ENCODE measurements around the gene IL17B.

- no peak for TF ChIP-seq POLR2A (IDR thresholded peaks at IDR 0.05)
- TF ChIP-seq, protein P1, sequence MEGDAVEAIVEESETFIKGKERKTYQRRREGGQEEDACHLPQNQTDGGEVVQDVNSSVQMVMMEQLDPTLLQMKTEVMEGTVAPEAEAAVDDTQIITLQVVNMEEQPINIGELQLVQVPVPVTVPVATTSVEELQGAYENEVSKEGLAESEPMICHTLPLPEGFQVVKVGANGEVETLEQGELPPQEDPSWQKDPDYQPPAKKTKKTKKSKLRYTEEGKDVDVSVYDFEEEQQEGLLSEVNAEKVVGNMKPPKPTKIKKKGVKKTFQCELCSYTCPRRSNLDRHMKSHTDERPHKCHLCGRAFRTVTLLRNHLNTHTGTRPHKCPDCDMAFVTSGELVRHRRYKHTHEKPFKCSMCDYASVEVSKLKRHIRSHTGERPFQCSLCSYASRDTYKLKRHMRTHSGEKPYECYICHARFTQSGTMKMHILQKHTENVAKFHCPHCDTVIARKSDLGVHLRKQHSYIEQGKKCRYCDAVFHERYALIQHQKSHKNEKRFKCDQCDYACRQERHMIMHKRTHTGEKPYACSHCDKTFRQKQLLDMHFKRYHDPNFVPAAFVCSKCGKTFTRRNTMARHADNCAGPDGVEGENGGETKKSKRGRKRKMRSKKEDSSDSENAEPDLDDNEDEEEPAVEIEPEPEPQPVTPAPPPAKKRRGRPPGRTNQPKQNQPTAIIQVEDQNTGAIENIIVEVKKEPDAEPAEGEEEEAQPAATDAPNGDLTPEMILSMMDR (IDR thresholded peaks at IDR 0.05), result no peak
Measured at GRCh38 chr5:149379177-149379761, at the start of gene IL17B.

Data from Peyer's patch (tissue), 4 donors.